T-helper 9 cell (primary cell): ENCODE data around the gene DOCK1.

Experiments
- DNase-seq: peaks from one replicate; pipeline ENCODE4 v3.0.0-alpha.2; 2020

The DOCK1 gene

DNA sequence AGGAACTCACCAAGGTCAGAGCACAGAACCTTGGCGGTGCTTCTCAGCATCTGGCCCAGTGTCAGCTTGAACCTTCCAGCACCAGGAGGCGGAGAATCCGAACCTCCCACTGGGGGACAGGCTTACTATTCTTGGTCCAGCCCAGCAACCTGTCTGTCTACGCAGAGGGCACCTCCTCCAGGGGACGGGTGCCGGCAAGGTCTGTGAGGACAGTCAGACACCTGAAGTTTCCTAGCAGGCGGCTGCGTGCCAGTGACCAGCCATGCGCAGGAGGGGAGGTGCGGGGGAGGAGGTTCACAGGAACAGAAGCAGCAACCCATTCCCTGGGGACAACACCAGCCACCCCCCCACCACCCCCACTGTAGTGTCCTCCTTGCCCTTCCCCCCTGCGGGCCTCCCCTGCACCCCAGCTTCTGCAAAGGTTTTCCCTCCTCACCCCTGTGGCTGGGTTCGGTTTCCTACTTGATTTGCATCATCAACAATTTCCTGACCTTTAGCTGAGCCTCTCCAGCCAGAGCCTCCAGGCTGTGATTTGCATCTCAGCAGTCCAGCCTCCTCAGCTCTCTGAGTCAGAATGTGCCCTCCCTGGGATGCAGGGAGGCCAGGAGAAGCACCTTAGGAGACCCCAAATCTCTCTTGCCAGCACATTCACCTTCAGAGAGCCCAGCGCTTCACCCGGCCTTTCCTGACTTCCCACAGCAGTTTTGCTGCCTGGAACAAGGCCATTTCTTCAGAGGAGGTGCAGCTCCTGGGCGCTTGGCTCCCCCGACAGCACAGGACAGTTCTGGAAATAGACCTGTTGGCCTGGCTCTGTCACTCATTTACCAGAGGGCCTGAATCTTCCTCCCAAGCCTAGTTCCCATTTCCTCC lies 536.4 kb downstream of the DOCK1 start:
- no peak for DNase-seq

DNA sequence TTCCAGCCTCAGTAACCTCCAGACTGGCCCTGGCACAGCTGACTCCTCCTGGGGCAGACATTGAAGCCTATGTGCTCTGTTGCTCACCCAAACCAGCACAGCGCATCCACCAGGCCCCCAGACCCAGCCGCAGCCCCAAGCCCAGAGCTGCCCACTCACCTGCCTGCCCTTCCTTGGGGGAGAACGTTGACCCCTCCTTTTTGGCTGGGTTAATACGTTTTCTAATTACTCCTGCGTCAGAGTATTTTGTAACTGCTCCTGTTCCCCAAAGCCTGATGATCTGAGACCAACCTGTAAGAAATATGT lies 536.9 kb downstream of the DOCK1 start:
- DNase-seq = no peak

DNA sequence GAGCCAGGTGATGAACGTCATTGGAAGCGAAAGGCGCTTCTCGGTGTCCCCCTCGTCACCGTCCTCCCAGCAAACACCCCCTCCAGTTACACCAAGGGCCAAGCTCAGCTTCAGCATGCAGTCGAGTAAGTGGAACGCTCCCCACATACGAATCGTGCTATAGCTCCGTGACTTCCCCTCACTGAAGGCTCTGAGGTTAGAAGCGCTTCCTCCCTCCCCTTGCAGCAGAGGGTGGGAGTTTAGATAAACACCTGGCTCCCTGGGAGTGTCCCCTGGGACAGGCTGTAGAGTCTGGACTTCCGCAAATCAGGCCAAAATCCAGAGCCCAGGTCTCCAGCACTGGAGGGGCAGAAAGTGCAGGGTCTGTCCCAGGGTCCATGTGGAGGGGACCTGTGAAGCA lies 538.9 kb downstream of the DOCK1 start:
- DNase-seq = no peak

DNA sequence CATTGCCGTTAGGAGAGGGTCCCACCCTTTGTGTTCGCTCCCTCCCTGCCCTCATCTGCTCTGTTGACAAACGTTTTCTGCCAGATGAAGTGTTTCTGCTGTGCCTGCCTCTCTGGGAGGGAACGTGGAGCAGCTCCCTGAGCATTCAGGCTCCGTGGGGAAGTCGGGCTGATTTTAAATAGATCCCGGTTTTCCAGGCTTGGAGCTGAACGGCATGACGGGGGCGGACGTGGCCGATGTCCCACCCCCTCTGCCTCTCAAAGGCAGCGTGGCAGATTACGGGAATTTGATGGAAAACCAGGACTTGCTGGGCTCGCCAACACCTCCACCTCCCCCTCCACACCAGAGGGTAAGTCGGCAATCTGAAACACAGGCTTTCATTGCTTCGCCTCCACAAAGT lies 542.0 kb downstream of the DOCK1 start:
- no peak for DNase-seq

DNA sequence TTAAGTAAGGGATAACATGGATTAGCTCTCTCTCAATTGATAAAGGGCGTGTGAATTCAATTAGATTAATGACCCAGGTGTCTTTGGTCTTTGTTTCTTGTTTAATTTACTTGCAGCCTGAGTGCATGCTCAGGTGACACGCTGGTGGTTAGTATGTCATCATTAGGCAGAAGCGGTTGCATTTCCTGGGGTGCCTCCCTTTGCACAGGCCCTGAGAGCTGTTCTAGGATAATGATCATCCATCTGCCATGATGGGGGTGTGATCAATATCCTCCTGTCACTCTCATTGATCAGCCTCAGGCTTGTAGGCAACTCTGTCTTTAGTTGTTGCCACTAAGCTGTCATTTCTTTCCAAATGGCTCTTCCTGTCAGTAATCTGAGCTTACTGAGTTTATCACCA lies 544.3 kb downstream of the DOCK1 start:
- DNase-seq = no peak

DNA sequence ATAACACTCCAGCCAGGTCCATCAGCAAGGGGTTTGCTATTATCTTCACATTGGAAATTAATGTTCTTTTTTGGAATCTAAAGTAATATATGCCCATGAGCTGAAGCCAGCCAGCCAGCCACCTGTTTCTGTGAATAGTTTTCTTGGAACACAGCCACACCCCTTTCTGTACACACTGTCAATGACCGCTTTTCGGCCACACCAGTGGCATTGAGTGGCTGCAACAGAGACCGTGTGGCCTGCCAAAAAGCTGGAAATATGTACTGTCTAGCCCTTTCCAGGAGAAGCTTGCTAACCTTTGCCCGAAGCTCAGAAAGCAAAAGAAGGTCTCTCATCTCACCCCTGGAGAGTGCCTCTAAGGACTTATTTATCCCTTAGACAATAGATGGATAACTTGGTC lies 545.4 kb downstream of the DOCK1 start:
- DNase-seq = no peak

DNA sequence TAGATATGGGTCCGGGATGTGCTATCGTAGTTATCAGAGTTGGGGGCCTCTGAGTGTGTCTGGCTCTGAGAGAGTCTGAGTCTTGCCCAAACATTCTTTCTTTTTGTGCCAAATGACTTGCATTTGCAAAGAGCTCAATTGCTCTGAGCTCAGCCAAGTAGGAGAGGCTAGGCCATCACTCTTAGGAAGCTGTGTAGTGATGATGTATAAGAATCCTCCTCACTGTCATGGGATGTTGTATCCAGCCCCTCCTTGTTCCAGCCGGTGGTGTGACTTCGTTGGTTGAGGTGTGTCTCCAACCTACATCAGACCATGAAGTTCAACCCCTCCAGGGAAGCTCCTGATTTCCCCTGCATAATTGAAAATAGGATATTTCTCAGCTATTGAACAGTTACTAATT lies 546.4 kb downstream of the DOCK1 start:
- no peak for DNase-seq

DNA sequence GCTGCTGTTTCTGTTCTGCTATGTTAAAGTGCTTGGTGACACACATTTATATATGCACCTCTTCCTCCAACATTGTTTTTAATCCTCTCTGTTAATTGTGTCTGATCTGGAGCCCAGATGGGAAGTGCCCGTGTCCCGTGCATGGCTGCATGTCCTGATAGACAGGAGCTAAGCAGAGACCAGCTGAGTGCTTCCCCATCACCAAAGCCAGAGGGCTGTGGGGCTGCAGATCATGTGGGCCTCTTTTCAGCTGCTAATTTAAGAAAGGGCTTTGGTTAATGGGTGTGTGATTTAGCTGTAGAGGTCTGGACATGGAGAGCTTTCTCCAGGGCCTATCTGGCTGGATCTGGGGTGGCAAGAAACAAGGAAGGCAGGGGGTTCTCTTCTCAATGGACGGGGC lies 547.3 kb downstream of the DOCK1 start:
- no peak for DNase-seq

DNA sequence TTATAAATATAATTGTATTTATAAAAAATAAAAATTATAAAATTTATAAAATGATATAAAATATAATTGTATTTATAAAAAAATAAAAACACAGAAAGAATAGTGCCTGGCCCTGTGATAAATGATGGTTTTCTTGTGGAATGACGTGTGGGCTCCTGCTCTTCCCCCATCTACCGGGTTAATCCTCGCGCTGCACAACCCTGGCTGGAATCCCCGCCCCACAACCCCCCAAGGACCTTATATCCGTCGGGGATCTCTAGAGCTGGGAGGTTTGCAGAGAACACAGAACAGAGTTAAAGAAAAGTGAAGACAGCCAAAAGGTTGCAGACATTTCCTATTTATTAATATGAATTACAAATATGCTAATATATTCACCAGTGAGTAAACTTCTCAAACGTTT lies 548.5 kb downstream of the DOCK1 start:
- DNase-seq = no peak

DNA sequence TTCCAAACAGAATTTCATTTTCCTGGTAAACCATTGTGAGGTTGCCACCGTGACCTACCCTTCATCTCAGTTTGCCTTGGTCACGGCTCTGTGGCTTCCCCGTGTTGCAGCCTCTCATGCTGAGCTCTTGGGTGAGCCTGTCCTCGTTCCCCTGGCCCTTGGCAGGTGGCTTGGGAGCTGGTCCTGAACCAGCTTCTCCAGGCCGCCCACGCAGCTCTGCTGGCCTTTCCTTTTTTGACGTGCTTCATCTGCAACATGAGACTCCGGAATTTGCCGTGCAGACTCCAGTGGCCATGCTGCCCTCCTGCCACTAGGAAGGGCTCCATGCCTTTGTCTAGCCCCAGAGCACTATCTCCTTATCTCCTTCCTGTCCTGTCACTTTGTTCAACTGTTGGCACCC lies 550.9 kb downstream of the DOCK1 start:
- no peak for DNase-seq

DNA sequence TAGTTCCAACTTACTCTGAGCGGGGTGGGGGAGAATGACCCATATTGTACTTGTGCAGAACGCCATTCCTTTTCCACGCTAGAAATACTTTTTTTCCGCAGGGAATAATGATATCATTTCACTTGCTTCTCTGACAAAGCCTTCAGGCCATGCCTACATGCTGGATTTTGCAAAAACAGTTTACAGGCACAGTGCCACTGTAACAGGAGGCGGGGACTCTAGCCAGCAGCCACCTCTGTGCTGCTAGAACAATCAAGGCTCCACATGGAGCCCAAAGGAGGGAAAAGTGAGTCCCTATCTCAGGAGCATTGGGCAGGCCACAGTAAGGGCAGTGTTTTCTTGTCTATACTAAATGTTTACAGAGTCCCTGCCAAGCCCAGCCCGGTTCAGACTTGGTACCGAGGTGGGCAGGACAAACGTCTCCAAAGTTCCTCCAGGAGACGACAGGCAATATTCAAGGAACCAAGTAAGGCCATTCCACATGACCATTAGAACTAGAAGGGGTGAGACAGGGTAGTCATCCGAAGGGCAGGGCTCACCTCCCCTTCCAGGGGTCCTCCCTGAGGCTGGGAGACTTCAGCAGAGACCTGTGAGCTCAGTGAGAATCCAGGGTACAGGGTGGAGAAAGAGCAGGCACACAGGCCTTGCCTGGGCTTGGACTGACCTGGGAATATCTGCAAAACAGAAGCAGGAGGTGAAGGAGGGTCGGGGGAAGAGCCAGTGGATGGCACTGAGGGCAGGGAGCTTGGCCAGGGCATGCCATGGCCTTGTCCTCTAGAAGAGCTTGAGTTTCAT lies 553.0 kb downstream of the DOCK1 start:
- no peak for DNase-seq

DNA sequence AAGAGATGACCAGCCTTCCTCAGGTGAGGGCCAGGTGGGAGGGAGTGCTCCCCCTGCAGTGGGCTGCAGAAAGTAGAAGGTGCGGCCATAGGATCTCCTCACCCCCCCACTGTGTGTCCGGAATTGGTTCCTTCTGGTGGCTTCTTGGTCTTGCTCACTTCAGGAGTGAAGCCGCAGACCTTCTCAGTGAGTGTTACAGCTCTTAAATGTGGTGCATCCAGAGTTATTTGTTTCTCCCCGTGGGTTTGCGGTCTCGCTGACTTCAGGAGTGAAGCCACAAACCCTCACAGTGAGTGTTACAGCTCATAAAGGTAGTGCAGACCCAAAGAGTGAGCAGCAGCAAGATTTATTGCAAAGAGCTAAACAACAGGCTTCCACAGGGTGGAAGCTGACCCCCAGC lies 553.6 kb downstream of the DOCK1 start:
- DNase-seq = no peak

DNA sequence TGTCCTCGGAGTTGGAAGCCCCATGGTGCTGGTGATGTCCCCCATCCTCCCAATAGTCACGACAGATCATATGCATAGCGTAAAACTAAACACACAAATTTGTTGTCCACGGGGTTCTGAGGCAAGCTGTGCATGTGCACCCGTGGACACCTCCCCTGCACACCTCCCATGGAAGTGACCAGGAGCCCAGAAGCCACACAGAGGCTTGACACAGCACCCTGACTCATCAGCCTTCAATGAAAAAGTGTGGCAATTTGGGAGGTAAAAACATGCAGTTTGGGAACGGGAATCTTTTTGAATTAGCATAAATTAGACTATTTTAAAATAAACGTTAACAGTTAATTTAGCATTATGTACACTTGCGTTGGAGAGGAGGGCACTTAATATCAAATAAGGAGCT lies 554.7 kb downstream of the DOCK1 start:
- no peak for DNase-seq

DNA sequence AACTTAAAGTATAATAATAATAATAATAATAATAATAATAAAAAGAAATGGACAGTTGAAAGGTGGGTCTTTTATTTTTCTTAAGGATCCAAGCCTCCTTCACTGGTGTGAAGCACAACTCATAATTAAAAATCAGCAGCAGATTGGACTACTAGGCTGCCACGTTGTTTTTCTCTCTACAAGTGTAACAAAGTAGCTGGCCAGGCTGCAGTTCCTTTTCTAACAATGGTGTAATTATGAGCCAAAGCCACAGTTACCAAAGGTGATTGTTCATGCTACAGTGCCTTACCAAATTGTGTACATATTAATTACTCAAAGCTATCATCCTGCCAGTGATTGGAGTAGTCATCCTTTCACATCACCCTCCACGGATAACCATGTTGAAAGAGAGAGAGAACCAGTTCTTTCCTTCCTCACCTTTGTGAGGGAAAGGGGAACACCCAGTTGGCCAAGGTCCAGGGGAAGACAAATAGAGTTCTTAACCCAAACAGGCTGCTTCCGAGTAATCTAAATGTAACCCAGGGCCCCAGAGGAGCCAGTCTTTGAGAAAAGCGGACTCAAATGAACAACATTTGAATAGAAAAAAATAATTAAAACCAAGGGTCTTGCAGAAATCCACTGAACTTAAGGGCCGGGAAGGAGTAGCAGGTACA lies 557.5 kb downstream of the DOCK1 start:
- no peak for DNase-seq

DNA sequence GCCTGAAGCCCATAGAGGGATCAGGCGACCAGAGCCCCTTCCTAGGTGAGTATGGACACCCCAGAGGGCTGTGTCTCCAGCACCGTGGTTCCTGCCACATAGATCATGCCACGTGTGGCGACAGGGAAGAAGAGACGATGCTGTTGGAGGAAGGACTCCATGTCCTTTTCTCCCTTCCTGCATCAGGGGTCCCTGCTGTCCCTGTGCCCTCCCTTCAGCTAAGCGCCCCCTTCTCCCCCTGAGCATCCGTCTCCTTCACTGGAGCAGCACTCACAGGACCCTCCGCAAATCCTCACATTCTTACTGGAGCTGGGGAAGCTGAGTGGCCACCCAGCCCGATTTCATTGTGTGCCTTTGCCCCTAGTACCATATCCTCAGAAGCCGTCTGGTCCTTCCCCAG lies 558.3 kb downstream of the DOCK1 start:
- DNase-seq = no peak

DNA sequence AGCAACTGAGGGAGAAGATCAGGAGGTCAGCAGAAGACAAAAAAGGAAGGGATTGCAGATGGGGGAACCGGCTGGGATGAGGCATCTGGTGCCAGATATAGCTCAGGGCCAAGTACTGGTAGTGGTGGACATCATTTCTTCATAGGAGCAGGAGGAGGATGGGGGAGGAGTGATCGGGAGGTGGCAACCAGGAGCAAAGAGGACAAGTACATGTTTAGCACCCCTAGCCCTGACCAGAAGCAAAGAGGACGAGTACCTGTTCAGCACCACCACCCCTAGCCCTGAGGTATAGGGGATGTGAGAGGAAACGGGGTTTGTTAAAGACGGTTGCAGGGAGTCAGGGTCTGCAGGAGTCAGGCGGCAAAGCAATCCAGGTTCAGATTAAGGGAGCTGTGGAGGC lies 559.3 kb downstream of the DOCK1 start:
- DNase-seq = no peak

DNA sequence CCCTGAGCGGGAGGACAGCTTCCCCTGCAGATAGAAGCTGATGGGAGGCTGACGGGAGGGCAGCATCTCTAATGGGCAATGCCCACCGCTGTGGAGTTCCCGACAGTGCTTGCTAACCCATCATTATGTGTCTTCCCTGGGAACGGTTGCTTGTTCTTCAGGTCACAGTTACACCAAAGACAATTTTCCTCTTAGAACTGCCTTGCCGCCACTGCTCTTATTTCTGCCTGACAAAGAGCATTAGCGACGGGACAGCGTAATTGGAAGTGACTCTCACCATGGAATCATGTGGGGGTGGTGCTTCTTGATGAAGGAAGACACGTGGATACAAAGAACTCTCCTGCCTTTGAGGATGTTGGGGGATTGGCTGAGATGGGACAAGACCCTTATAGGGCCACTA lies 562.6 kb downstream of the DOCK1 start:
- DNase-seq = no peak

DNA sequence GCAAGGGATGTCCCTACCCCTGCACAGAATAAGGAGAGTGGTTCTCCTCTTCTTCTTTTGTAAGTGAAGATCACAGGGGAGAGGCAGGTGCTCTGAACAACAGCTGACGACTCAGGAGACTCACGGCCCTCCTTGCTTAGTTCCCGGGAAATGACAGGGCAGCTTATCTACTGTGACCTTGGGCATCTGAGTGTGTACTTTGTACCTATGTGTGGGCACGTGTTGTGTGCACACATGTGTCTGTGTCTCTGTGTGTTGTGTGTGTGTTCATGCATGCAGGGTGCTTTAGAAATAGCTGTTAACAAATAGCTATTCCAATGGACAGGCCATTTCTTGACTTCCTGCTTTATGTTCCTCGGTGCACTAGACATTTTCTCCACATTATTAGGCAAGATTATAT lies 563.4 kb downstream of the DOCK1 start:
- no peak for DNase-seq

DNA sequence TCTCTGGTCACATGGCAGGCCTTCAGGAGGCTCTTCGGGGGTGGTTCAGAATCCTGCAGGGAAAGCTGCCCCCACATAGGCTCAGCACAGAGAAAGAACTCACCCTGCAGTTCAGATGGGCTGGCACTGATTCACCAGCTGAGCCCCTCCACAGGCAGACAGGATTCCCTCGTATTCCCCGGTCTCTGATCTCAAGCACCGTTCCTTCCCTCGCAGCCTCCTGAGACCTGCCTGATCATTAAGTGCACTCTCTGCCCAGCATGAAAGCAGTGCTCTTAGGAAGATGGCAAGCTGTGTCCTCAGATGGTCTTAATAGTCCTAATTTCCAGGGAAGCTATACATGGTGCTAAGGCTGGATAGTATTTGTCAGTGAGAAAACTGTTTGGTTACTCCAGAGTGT lies 565.7 kb downstream of the DOCK1 start:
- no peak for DNase-seq

DNA sequence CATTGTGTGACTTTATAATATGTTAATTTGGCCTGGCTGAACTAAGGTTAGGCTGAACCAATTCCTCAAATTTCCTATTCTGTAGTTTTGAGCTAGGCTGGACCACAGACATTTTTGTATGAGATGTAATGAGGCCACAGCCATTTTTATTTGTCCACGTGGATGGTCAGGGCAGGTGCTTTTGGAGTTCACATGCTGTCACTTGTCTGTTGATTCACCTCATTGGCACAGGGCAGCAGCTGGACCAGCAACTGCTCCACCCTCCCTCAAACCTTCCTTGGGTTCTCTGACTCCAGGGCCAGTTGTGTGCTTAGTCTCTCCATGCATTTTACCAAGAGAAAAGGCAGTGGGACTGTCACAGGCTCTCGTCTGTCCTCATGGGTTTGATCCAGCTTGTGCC lies 567.7 kb downstream of the DOCK1 start:
- DNase-seq = no peak

DNA sequence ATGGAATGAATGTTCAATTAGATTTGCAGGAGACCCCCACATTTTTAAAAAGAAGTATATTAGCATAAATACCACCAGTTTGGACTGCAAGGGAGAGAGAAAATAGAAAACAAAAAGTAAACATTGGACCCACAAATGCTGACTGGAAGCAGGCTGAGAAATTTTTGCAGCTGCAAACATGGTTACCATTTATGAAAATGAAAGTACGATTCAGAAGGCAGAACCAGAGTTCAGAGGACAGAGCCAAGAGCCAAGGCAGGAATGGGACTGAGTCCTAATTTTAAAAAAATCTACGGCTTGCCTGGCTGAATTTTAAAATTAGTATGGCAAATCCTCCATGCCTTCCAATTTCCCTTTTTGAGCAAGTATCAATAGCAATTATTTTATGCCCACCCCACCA lies 569.3 kb downstream of the DOCK1 start:
- no peak for DNase-seq

DNA sequence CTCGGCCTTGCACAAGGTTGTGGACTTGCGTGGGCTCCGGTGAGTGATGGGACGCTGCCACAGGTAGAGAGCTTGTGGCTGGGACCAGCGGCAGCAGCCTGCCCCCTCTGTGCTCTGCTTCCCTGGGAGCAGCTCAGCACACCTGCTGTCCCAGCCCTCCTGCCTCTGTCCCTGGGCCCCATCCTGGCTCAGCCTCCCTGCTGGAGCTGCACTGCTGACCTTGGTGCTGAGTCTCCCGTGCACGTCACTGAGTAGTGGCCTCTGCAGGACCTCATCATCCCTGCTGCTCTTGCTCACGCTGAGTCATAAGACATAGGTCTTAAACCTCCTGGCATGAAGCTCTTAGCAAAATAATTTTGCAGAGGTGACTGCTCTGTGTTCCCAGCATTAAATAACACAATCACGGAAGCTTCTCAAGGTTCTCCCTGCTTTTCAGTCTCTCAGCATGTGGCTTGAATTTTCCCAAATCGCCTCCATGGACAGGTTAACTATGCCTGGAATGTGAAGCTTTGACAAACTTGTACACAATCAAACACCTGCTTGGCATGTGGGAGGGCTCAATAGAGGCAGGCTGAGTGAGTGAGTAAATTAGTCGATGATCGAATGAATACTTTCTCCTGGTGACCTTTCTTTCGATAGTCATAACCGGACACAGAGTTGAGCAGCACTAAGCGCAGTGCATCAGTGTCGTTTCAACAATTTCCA lies 580.1 kb downstream of the DOCK1 start:
- no peak for DNase-seq

DNA sequence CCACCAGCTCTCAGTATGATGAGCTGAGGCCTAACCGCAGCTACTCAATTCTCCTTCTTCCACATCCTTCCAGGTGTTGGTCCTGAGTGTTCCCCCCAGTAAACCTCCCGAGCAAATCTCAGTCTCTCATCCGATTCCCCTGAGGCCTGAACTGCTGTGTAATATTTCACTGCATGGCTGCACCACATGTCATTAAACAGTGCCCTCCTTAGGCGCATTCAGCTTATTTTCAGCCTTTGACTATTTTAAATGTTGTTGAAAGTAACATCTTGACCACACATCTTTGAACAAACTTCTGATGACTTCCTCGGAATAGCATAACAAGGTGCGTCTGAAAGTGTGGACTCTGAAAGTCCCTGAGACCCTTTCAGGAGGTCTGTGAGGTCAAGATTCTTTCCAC lies 581.1 kb downstream of the DOCK1 start:
- no peak for DNase-seq
